IMR-90 (cell line): ENCODE data around the gene HDAC9. TPM values are rescaled to one million over a fixed set of nuclear protein-coding genes. Genes with fewer than 3 reads are reported as not detected.

Experiments used
- ATAC-seq: fragments of 200-7000 bp; cut with Tn5 transposase; 2 replicates; pipeline ENCODE4 v1.9.1; 2020; ENCODE audit warnings: low read depth, mild to moderate bottlenecking, moderate library complexity
- BruUV-seq: library from RNA; stranded (reverse); fragments of 400-500 nt; replicated peaks from 2 replicates; lab custom pipeline; 2021; lab: Mats Ljungman, UMichigan
- CTCF ChIA-PET: fragments of 300-600 bp; formaldehyde crosslinking; extraction: SDS; loops from one replicate; lab custom pipeline; 2021; ENCODE audit warnings: antibody characterized with exemption; lab: Yijun Ruan, JAX
- POLR2A ChIA-PET: fragments of 300-600 bp; sonication (Branson Sonifier 250); formaldehyde crosslinking; loops from one replicate; lab custom pipeline; 2022; ENCODE audit warnings: antibody characterized with exemption; ENCODE audit not compliant: unreplicated experiment; lab: Charles Lee
- DNase-seq: peaks from one replicate; pipeline ENCODE4 v3.0.0; 2013
- H2AFZ ChIP-seq: replicated peaks from 2 replicates; pipeline ENCODE3; 2013; ENCODE audit warnings: low read length, mild to moderate bottlenecking; ENCODE audit not compliant: poor library complexity
- H2AK5ac ChIP-seq: 2 replicates; pipeline ENCODE4 v1.6.1; 2013; ENCODE audit warnings: low read depth, low read length, inconsistent platforms
- H2AK9ac ChIP-seq: replicated peaks from 2 replicates; pipeline ENCODE3; 2013; ENCODE audit warnings: mild to moderate bottlenecking, low read depth, low read length, moderate library complexity; ENCODE audit not compliant: poor library complexity
- H2BK120ac ChIP-seq: 2 replicates; pipeline ENCODE4 v1.6.1; 2013; ENCODE audit warnings: low read depth, low read length, inconsistent platforms
- H2BK15ac ChIP-seq: 3 replicates; pipeline ENCODE4 v1.6.1; 2013; ENCODE audit warnings: low read depth, low read length, inconsistent platforms
- H2BK20ac ChIP-seq: 2 replicates; pipeline ENCODE4 v1.6.1; 2013; ENCODE audit warnings: low read depth, mild to moderate bottlenecking, inconsistent platforms, low read length, moderate library complexity
- H2BK5ac ChIP-seq: 2 replicates; pipeline ENCODE4 v1.6.1; 2013; ENCODE audit warnings: mild to moderate bottlenecking, low read depth, low read length, inconsistent platforms; ENCODE audit not compliant: poor library complexity, severe bottlenecking
- H3K14ac ChIP-seq: replicated peaks from 2 replicates; pipeline ENCODE4 v1.6.1; 2013; ENCODE audit warnings: low read depth, low read length, inconsistent platforms
- H3K18ac ChIP-seq: 2 replicates; pipeline ENCODE4 v1.6.1; 2013; ENCODE audit warnings: low read depth, low read length, control low read depth
- H3K23ac ChIP-seq: 2 replicates; pipeline ENCODE4 v1.6.1; 2013; ENCODE audit warnings: low read depth, low read length, inconsistent platforms
- H3K27ac ChIP-seq: 2 replicates; pipeline ENCODE4 v1.5.1; 2013; ENCODE audit warnings: mild to moderate bottlenecking, control low read depth, low read length; ENCODE audit not compliant: insufficient read depth
- H3K27me3 ChIP-seq: 2 replicates; pipeline ENCODE4 v1.6.1; 2013; ENCODE audit warnings: low read length; ENCODE audit not compliant: control insufficient read depth, insufficient read depth
- H3K36me3 ChIP-seq: 2 replicates; pipeline ENCODE4 v1.6.1; 2013; ENCODE audit warnings: low read length, mixed read lengths; ENCODE audit not compliant: control insufficient read depth, insufficient read depth
- H3K4ac ChIP-seq: 2 replicates; pipeline ENCODE4 v1.6.1; 2013; ENCODE audit warnings: low read depth, low read length, inconsistent platforms
- H3K4me1 ChIP-seq: 2 replicates; pipeline ENCODE4 v1.6.1; 2013; ENCODE audit warnings: low read length, mixed read lengths; ENCODE audit not compliant: control insufficient read depth, insufficient read depth
- H3K4me2 ChIP-seq: 2 replicates; pipeline ENCODE4 v1.6.1; 2013; ENCODE audit warnings: low read depth, mild to moderate bottlenecking, control low read depth, low read length, moderate library complexity
- H3K4me3 ChIP-seq: 2 replicates; pipeline ENCODE4 v1.5.1; 2013; ENCODE audit warnings: low read depth, mild to moderate bottlenecking, control low read depth, low read length, moderate library complexity; ENCODE audit not compliant: insufficient read depth
- H3K56ac ChIP-seq: 2 replicates; pipeline ENCODE4 v1.6.1; 2013; ENCODE audit warnings: low read length, inconsistent platforms; ENCODE audit not compliant: insufficient read depth; ENCODE audit errors: extremely low read depth
- H3K79me1 ChIP-seq, 2 experiments: 2 replicates each; pipeline ENCODE4 v1.6.1; 2013; ENCODE audit warnings: low read length in 2 of 2, inconsistent platforms in 1 of 2, low read depth in 1 of 2
- H3K9ac ChIP-seq: 2 replicates; pipeline ENCODE4 v1.6.1; 2013; ENCODE audit warnings: low read depth, low read length, control low read depth
- H3K9me1 ChIP-seq: 2 replicates; pipeline ENCODE4 v1.6.1; 2013; ENCODE audit warnings: low read length, inconsistent platforms; ENCODE audit not compliant: insufficient read depth
- H3K9me3 ChIP-seq: 2 replicates; pipeline ENCODE4 v1.6.1; 2013; ENCODE audit warnings: low read length; ENCODE audit not compliant: control insufficient read depth, insufficient read depth
- H4K20me1 ChIP-seq: 2 replicates; pipeline ENCODE4 v1.6.1; 2013; ENCODE audit warnings: low read length, inconsistent platforms; ENCODE audit not compliant: insufficient read depth
- H4K5ac ChIP-seq: 2 replicates; pipeline ENCODE4 v1.6.1; 2013; ENCODE audit warnings: mild to moderate bottlenecking, low read depth, low read length, control low read depth
- H4K8ac ChIP-seq, 2 experiments: 2 replicates each; pipeline ENCODE4 v1.6.1; 2013; ENCODE audit warnings: low read depth in 2 of 2, low read length in 2 of 2, control low read depth in 1 of 2, inconsistent platforms in 1 of 2
- H4K91ac ChIP-seq: 2 replicates; pipeline ENCODE4 v1.6.1; 2013; ENCODE audit warnings: low read depth, low read length, inconsistent platforms; ENCODE audit not compliant: insufficient read depth
- CHD1 ChIP-seq: IDR thresholded peaks from 2 replicates; pipeline ENCODE4 v1.6.1; 2012; ENCODE audit warnings: low read depth, low read length, improper control_type of control experiment
- CTCF ChIP-seq: conservative IDR thresholded peaks from 2 replicates; pipeline ENCODE4 v1.5.1; 2012; ENCODE audit warnings: mild to moderate bottlenecking, low read depth, low read length, improper control_type of control experiment
- ELK1 ChIP-seq: fragments of 150-350 bp; IDR thresholded peaks from 2 replicates; pipeline ENCODE4 v1.6.1; 2016; ENCODE audit warnings: low read depth, mild to moderate bottlenecking, low read length, moderate library complexity, borderline replicate concordance
- FOS ChIP-seq: fragments of 150-350 bp; IDR thresholded peaks from 2 replicates; pipeline ENCODE4 v1.6.1; 2016; ENCODE audit warnings: low read depth, low read length
- MAFK ChIP-seq: IDR thresholded peaks from 2 replicates; pipeline ENCODE4 v1.6.1; 2012; ENCODE audit warnings: low read depth, low read length, improper control_type of control experiment
- MXI1 ChIP-seq: IDR thresholded peaks from 2 replicates; pipeline ENCODE4 v1.6.1; 2012; ENCODE audit warnings: low read depth, mild to moderate bottlenecking, low read length, moderate library complexity, borderline replicate concordance
- NFE2L2 ChIP-seq: fragments of 150-350 bp; IDR thresholded peaks from 2 replicates; pipeline ENCODE4 v1.6.1; 2016; ENCODE audit warnings: low read depth, mild to moderate bottlenecking, low read length
- POLR2A ChIP-seq: IDR thresholded peaks from 2 replicates; pipeline ENCODE4 v1.6.1; 2012; ENCODE audit warnings: mild to moderate bottlenecking, low read depth, low read length
- RAD21 ChIP-seq: IDR thresholded peaks from 2 replicates; pipeline ENCODE4 v1.6.1; 2012; ENCODE audit warnings: low read length, improper control_type of control experiment
- RCOR1 ChIP-seq: IDR thresholded peaks from 2 replicates; pipeline ENCODE4 v1.6.1; 2012; ENCODE audit warnings: mild to moderate bottlenecking, low read length, improper control_type of control experiment; ENCODE audit not compliant: insufficient replicate concordance
- RFX5 ChIP-seq: IDR thresholded peaks from 2 replicates; pipeline ENCODE4 v1.8.0; 2012; ENCODE audit warnings: low read depth, mild to moderate bottlenecking, low read length, moderate library complexity
- USF2 ChIP-seq: fragments of 150-350 bp; IDR thresholded peaks from 2 replicates; pipeline ENCODE4 v1.6.1; 2017; ENCODE audit warnings: mild to moderate bottlenecking, antibody characterized with exemption, low read length, low read depth
- WGBS, 2 experiments: methylation state at CpG; one replicate each; pipeline versions ENCODE4 v1.1.5 to v1.1.7; 2013; ENCODE audit warnings: missing lambda C conversion rate in 2 of 2; ENCODE audit not compliant: insufficient read length in 1 of 2; ENCODE audit errors: extremely low coverage in 2 of 2; 5-methylcytosine and 5-hydroxymethylcytosine counted together
- dilution Hi-C: fragments of 300-500 bp; cut with HindIII; formaldehyde crosslinking; loops from one replicate; pipeline ENCODE4 v1.14.3; 2018; ENCODE audit warnings: low sequenced_read_pairs; ENCODE audit not compliant: unreplicated experiment
- in situ Hi-C: fragments of 300-500 bp; cut with MboI; formaldehyde crosslinking; loops from 3 replicates; pipeline ENCODE4 v1.14.3; 2019; ENCODE audit warnings: low sequenced_read_pairs, inconsistent platforms, mixed read lengths
- intact Hi-C: fragments of 100-400 bp; cut with micrococcal nuclease; formaldehyde crosslinking; loops from 2 replicates; pipeline ENCODE4 v1.10.0; 2022
- polyA plus RNA-seq, 3 experiments: library from polyadenylated mRNA; depleted of rRNA; stranded (reverse); fragments of >200 nt; gene quantifications; 2 replicates each; pipeline ENCODE4 v1.2.3, GENCODE V29; 2012; ENCODE audit warnings: low replicate concordance in 1 of 3
- total RNA-seq: library from RNA; depleted of rRNA; stranded (reverse); fragments of >200 nt; gene quantifications from 2 replicates; pipeline ENCODE4 v1.2.3, GENCODE V29; 2012

HDAC9 gene
- total and polyA plus RNA-seq, 2 of the 4 experiments (the other 2 are of a cell fraction), result 4.3 to 24.7 TPM

DNA sequence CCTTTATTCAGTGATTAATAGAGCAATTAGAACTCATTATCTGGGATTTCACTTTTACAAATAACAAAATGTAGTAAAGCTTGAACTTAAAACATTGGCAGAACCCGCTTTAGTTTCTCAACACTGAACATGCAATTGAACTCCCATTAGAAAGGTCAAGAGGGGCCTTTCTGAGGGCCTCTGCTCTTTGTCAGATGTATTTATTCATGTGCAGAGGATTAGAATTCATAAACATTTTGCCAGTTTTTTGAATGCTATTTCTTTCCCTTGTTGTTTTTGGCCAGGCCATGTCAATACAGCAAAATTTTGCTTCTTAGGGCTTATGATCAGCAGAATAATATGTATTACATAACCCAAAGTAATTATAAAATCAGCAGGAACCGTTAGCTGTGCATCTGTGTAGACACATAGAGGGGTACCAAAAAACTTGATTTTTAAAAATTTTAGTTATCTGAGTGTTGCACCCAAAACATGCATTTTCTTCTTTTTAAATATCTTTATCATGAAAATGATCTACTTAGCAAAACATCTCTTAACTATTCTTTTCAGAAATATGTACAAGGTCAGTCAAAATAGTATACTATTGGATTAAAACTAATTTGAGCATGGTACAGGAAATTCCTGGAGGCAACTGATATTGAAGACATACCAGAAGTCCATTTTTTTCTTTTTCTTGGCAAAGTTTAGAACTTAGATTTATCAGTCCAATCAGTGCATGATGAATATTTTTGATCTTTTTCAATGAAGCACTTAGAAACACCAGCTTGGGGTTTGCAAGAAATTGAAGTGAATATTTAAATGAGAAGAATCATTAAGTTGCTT, 444.4 kb downstream of the HDAC9 start (continued):
- TF ChIP-seq MAFK, result no peak

GRCh38 chr7:18940593-18941134, 445.1 kb downstream of the HDAC9 start:
- Histone ChIP-seq H4K5ac (no peak overlapping the region), H3K14ac (no peak overlapping the region), H3K27me3 (no peaks in the 10 kb centered on the region), H3K18ac (no peak overlapping the region), H2BK5ac (no peak overlapping the region), H2AK5ac (no peak overlapping the region), H4K91ac (no peak overlapping the region), H2BK120ac (no peak overlapping the region), H4K8ac (no peak overlapping the region), H3K56ac (no peak overlapping the region), H3K79me1 (no peaks in the 10 kb centered on the region), H2BK20ac (no peak overlapping the region), H2AK9ac (no peak overlapping the region), H3K9ac (no peak overlapping the region), H3K9me3 (no peaks in the 10 kb centered on the region), H3K4me3 (no peak overlapping the region), H2BK15ac (no peak overlapping the region), H3K4ac (no peak overlapping the region), H3K23ac (no peak overlapping the region), H4K20me1 (no peaks in the 10 kb centered on the region), H2AFZ (no peak overlapping the region), H3K27ac (no peak overlapping the region), H3K4me2 (no peak overlapping the region), H3K4me1 (no peaks in the 10 kb centered on the region), H3K9me1 (no peaks in the 10 kb centered on the region), H3K36me3 (no peaks in the 10 kb centered on the region)
- ChIA-PET POLR2A (no interaction called here), CTCF (interaction anchor here (0.7 to 1.0 kb wide), 2 partner anchors 12 to 52 kb away, joined by 3 read pairs; no protein-coding TSS in a partner anchor)
- DNase-seq (no peak), ATAC-seq (no peak)
- WGBS, 2 experiments, result 50% methylated on average over 1 of the region's 2 CpGs; no CpG with 5 or more reads in 1 of the 2 experiments
- BruUV-seq, result no TSS peak
- in situ Hi-C loops (no loop called here), intact Hi-C loops (no loop called here), dilution Hi-C loops (no loop called here)
- TF ChIP-seq FOS (no peak), NFE2L2 (no peak), CHD1 (no peak), USF2 (no peak), ELK1 (no peak), RAD21 (no peak), CTCF (no peak), RCOR1 (no peak), MXI1 (no peak), POLR2A (no peak), RFX5 (no peak), MAFK (no peak)
